Activated CD8-positive, alpha-beta memory T cell treated with anti-CD3 and anti-CD28 coated beads for 48 hours (primary cell): ENCODE results near the gene KCNG4.

Source experiments
- DNase-seq, 3 experiments: peaks; one replicate each; pipeline ENCODE4 v3.0.0-alpha.2; 2020; ENCODE audit warnings: low read depth in 2 of 3, low spot score in 2 of 3

KCNG4 gene

DNA sequence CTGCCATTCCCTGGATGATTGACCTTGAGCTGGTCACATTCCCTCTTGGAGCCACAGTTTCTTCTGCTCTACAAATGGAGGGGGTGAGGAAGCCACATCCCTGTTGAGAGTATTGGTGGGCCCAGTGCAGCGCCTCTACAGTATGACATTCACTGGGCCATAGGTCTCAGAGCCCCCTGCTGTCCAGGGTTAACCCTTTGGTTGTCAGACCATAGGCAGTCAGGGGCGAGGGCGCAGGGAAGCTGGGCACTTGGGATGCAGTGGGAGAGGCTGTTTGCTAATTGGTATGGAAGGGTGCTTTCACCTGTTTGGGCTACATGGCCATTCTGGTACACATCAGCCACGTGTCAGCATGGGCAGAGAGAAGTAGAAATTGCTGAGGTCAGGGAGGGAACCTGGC lies 27.6 kb upstream of the KCNG4 start:
- no peak for DNase-seq

- peak in 1 of 3 experiments; percentile 9 for DNase-seq
These were observed 26.6 kb upstream of the KCNG4 start for GRCh38 chr16:84266451-84266850.

DNA sequence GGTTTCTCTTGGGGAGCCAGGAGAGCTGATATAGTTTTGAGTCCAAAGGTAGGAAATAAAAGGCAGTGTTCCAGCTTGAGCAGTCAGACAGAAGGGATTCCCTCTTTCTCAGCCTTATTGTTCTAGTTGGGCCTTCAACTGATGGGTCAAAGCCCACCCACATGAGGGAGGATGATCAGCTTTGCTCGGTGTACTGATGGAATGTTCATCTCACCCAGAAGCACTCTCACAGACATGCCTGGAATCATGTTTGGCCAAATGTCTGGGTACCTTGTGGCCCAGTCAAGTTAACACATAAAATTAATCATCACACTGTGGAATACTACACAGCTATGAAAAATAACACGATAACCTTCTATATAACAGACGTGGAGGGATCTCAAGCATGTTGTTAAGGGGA lies 23.1 kb upstream of the KCNG4 start:
- DNase-seq = no peak

GRCh38 chr16:84262031-84262430 lies 22.2 kb upstream of the KCNG4 start:
- no peak for DNase-seq

DNA sequence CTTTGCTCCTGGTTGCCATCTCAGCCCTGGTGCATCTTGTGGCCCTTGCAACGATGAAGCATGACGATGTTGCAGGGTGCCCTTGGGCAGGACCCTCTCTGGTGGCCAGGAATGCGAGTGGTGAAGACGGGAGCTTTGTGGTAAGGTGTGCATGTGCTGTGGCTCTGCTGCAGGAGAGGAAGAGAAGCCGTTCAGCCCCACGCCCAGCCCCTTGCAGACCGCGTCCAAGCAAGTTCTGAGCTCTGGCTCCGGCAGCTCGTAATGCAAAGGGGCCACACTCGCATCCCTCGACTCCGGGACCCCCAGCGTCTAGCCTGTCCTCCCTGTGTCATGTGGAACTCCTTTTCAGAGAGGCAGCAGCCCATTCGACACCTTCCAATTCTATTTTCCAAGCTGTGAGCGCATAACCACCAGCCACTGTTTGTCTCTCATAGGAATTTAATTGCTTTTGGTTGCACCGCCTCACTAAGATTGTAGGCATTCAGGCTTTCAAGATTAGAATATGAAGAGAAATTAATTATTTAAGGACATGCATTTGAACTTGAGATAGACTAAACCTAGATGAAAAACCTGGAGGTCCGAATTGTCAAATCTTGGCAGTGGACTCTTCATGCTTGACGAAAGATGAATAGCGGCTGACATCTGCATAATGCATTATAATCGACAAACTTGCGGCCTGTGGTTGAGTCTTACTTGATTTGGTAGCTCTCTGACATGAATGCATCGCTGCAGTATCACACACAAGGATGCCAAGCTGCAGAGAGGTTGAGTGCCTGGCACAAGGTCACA lies 21.1 kb upstream of the KCNG4 start:
- DNase-seq = no peak

- no peak for DNase-seq
These were observed 19.9 kb upstream of the KCNG4 start for GRCh38 chr16:84259691-84260090.

GRCh38 chr16:84258266-84258665 lies 18.5 kb upstream of the KCNG4 start:
- DNase-seq = no peak

DNA sequence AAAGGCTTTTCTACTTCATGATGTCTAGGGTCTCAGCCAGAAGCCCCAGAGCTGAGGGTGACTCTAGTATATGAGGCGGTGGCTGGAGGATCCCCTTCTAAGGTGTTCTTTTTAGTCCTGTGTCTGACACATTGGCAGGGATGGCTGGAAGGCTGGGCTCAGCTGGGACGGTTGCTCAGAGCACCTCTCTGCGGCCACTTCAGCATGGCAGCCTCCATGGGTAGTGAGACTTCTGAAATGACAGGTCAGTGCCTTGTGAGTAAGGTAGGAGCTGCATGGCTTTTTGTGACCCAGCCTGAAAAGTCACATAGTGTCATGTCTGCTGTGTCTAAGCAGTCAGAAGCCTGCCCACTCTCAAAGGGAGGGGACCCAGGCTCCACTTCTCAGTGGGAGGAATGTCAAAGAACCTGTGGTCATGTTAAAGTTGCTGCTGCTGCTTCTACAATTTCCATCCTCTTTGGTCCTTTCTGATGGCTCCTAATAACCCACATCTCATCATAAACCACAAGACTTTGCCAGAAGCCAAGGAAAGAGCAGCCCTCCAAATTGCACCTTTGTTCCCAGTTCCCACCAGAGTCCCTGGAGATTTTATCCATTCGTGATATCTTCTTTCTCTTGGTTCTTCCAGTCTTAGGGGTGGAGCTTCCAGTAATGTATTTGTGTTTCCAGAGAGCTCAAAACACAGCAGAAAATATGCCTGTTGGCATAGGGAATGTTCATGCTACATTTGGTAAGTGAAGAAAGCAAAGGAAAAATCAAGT lies 15.4 kb upstream of the KCNG4 start:
- no peak for DNase-seq

DNA sequence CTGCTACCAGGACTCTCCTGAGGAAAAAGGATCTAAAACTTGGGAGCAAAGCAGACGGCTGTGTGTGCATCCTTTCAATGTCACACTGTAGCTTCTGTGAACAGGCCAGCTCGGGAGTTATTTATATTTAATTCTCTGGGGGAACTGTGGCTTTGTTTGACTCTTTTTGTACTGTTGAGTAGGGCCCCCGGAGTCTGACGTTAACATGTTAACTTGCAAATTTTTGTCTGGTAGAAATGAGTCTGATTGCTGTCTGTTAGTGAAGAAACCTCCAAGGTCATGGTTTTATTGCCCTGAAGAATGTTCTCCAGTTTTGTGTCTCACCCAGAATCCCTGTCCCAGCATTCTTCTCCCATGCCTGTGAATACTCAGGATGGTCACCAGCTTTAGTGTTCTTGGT lies 14.2 kb upstream of the KCNG4 start:
- DNase-seq = no peak

GRCh38 chr16:84253173-84253572 lies 13.4 kb upstream of the KCNG4 start:
- no peak for DNase-seq

GRCh38 chr16:84252184-84252583 lies 12.4 kb upstream of the KCNG4 start:
- DNase-seq = no peak

- no peak for DNase-seq
These were observed 8.0 kb upstream of the KCNG4 start for GRCh38 chr16:84247844-84248243.

- DNase-seq = no peak
These were observed 7.5 kb upstream of the KCNG4 start for GRCh38 chr16:84247331-84247730.

DNA sequence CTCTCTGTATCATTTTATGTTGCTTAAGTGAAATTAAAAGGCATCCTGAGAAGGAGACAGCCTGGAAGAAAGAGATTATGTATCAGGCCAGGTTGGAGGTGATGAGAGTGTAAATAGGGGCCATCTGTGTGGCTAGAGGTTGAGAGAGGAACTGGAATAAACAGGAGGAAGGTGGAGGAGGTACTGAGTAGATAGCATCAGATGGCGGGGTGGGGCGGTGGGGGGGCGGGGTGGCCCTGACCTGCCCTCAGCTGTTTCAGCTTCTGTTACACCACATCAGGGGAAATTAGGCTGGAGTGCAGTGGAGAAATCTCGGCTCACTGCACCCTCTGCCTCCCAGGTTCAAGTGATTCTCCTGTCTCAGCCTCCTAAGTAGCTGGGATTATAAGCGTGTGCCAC lies 6.9 kb upstream of the KCNG4 start:
- DNase-seq = no peak

GRCh38 chr16:84245956-84246678 lies 6.3 kb upstream of the KCNG4 start:
- DNase-seq = no peak

GRCh38 chr16:84244728-84245127 lies 4.9 kb upstream of the KCNG4 start:
- DNase-seq = no peak

- DNase-seq = no peak
These were observed 3.9 kb upstream of the KCNG4 start for GRCh38 chr16:84243732-84244131.

DNA sequence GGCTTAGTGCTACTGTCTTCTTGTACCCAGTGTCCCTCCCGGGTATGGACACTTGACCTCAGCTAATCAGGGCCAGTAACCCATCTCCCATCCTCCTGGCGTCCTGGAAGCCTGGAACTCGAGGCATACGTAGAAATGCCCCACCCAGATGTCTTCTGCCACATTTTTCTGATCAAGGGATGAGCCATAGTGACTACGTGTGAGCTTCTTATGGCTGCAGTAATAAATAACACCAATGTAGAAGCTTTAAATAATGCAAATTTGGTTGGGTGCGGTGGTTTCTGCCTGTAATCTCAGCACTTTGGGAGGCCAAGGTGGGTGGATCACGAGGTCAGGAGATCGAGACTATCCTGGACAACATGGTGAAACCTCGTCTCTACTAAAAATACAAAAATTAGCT lies 3.0 kb upstream of the KCNG4 start:
- no peak for DNase-seq

GRCh38 chr16:84241778-84242177 lies 2.0 kb upstream of the KCNG4 start:
- DNase-seq = no peak

- no peak for DNase-seq
These were observed 643 bp upstream of the KCNG4 start for GRCh38 chr16:84240455-84240854.

DNA sequence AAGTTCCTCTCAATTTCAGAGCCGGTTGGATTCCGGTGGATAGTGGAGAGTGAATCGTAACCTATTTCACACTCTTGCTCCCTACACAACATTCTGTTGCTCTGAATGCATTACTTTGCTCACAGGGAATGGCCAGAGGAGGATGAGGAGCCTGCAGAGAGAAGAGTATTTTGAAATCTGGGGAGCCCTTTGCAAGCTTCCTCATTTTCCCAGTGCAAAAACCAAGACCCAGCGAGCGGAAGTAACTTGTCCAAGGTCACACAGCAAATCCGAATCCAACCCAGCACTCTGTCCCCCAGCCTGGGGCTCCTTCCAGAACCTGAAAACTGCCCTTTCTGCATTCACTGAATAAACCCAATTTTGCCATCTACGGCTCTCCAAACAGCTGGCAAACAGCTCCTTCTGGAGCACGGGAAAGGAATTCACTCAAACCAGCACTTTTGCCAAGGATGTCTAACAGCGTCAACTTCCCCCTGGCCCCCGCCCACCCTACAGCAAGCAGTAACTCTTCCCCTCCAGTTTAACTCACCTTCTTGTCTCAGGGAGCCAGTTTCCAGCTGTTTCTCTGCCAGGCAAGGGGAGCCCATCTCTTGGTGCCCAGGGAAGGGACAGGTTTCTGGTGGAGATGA lies 557 bp downstream of the KCNG4 start:
- no peak for DNase-seq
